ENCODE results near the gene MAP6. TPM values are rescaled to one million over a fixed set of nuclear protein-coding genes. Genes with fewer than 3 reads are reported as not detected.

The MAP6 gene
- total RNA-seq, 2 donors from 2014 or later, result 0.21 to 0.24 TPM

- Mint-ChIP-seq H3K27me3 (peaks cover 7% of the 10 kb centered on the region), H3K36me3 (ENCODE audit: low read depth) (no peaks in the 10 kb centered on the region), H3K4me1 (peaks cover 7% of the 10 kb centered on the region), H3K4me3 (no peak overlapping the region), H3K27ac (no peak overlapping the region), H3K9me3 (no peaks in the 10 kb centered on the region)
- no peak for ATAC-seq (replicated peaks)
Measured at GRCh38 chr11:75598900-75599299, 69.9 kb downstream of the MAP6 start.

- Mint-ChIP-seq H3K9me3 (no peaks in the 10 kb centered on the region), H3K27ac (no peak overlapping the region), H3K4me1 (peaks cover 7% of the 10 kb centered on the region), H3K27me3 (peaks cover 7% of the 10 kb centered on the region), H3K36me3 (ENCODE audit: low read depth) (no peaks in the 10 kb centered on the region), H3K4me3 (no peak overlapping the region)
- no peak for ATAC-seq (replicated peaks)
Measured at GRCh38 chr11:75598264-75598663, 70.6 kb downstream of the MAP6 start.

GRCh38 chr11:75597636-75598035, 71.2 kb downstream of the MAP6 start:
- H3K9me3 Mint-ChIP-seq, result no peaks in the 10 kb centered on the region
- peaks cover 11% of the 10 kb centered on the region for H3K4me1 Mint-ChIP-seq
- no peak overlapping the region for H3K4me3 Mint-ChIP-seq
- H3K36me3 Mint-ChIP-seq (ENCODE audit: low read depth), result no peaks in the 10 kb centered on the region
- no peak for ATAC-seq (replicated peaks)
- H3K27ac Mint-ChIP-seq, result no peak overlapping the region
- H3K27me3 Mint-ChIP-seq, result peaks cover 3% of the 10 kb centered on the region

- no peak for ATAC-seq (replicated peaks)
- H3K27me3 Mint-ChIP-seq, result peaks cover 3% of the 10 kb centered on the region
- H3K4me1 Mint-ChIP-seq, result peaks cover 18% of the 10 kb centered on the region
- H3K36me3 Mint-ChIP-seq (ENCODE audit: low read depth), result no peaks in the 10 kb centered on the region
- H3K27ac Mint-ChIP-seq, result no peak overlapping the region
- H3K9me3 Mint-ChIP-seq, result no peaks in the 10 kb centered on the region
- no peak overlapping the region for H3K4me3 Mint-ChIP-seq
Measured at GRCh38 chr11:75596914-75597313, 71.9 kb downstream of the MAP6 start.

- no peak for ATAC-seq (replicated peaks)
- H3K36me3 Mint-ChIP-seq (ENCODE audit: low read depth), result no peaks in the 10 kb centered on the region
- peak overlapping the region; percentile 6 for H3K27ac Mint-ChIP-seq
- H3K27me3 Mint-ChIP-seq, result peaks cover 3% of the 10 kb centered on the region
- no peaks in the 10 kb centered on the region for H3K9me3 Mint-ChIP-seq
- peaks cover 19% of the 10 kb centered on the region for H3K4me1 Mint-ChIP-seq
- H3K4me3 Mint-ChIP-seq, result no peak overlapping the region
Measured at GRCh38 chr11:75595429-75595828, 73.4 kb downstream of the MAP6 start.

GRCh38 chr11:75594211-75594610, 74.6 kb downstream of the MAP6 start:
- H3K27ac Mint-ChIP-seq, result no peak overlapping the region
- no peaks in the 10 kb centered on the region for H3K36me3 Mint-ChIP-seq (ENCODE audit: low read depth)
- H3K4me1 Mint-ChIP-seq, result peaks cover 19% of the 10 kb centered on the region
- no peak for ATAC-seq (replicated peaks)
- H3K27me3 Mint-ChIP-seq, result peaks cover 3% of the 10 kb centered on the region
- no peaks in the 10 kb centered on the region for H3K9me3 Mint-ChIP-seq
- no peak overlapping the region for H3K4me3 Mint-ChIP-seq

- no peak for ATAC-seq (replicated peaks)
- Mint-ChIP-seq H3K9me3 (no peaks in the 10 kb centered on the region), H3K27ac (no peak overlapping the region), H3K4me3 (no peak overlapping the region), H3K27me3 (peaks cover 3% of the 10 kb centered on the region), H3K36me3 (ENCODE audit: low read depth) (no peaks in the 10 kb centered on the region), H3K4me1 (peaks cover 19% of the 10 kb centered on the region)
Measured at GRCh38 chr11:75593286-75593915, 75.4 kb downstream of the MAP6 start.

- H3K27ac Mint-ChIP-seq, result peak overlapping the region; percentile 1
- H3K4me1 Mint-ChIP-seq, result peaks cover 19% of the 10 kb centered on the region
- no peaks in the 10 kb centered on the region for H3K36me3 Mint-ChIP-seq (ENCODE audit: low read depth)
- no peak for ATAC-seq (replicated peaks)
- H3K27me3 Mint-ChIP-seq, result peaks cover 3% of the 10 kb centered on the region
- H3K4me3 Mint-ChIP-seq, result no peak overlapping the region
- no peaks in the 10 kb centered on the region for H3K9me3 Mint-ChIP-seq
Measured at GRCh38 chr11:75592715-75593114, 76.1 kb downstream of the MAP6 start.

GRCh38 chr11:75591966-75592365, 76.9 kb downstream of the MAP6 start:
- no peak for ATAC-seq (replicated peaks)
- Mint-ChIP-seq H3K27ac (peak overlapping the region; percentile 1), H3K9me3 (no peaks in the 10 kb centered on the region), H3K36me3 (ENCODE audit: low read depth) (no peaks in the 10 kb centered on the region), H3K4me3 (no peak overlapping the region), H3K27me3 (peaks cover 3% of the 10 kb centered on the region), H3K4me1 (peaks cover 19% of the 10 kb centered on the region)

GRCh38 chr11:75591371-75591770, 77.5 kb downstream of the MAP6 start:
- peaks cover 19% of the 10 kb centered on the region for H3K4me1 Mint-ChIP-seq
- H3K4me3 Mint-ChIP-seq, result no peak overlapping the region
- peaks cover 3% of the 10 kb centered on the region for H3K27me3 Mint-ChIP-seq
- no peaks in the 10 kb centered on the region for H3K9me3 Mint-ChIP-seq
- no peak overlapping the region for H3K27ac Mint-ChIP-seq
- no peak for ATAC-seq (replicated peaks)
- H3K36me3 Mint-ChIP-seq (ENCODE audit: low read depth), result no peaks in the 10 kb centered on the region

GRCh38 chr11:75589933-75590332, 78.9 kb downstream of the MAP6 start:
- Mint-ChIP-seq H3K36me3 (ENCODE audit: low read depth) (no peaks in the 10 kb centered on the region), H3K27ac (no peak overlapping the region), H3K4me3 (no peak overlapping the region), H3K4me1 (peaks cover 12% of the 10 kb centered on the region), H3K9me3 (no peaks in the 10 kb centered on the region), H3K27me3 (no peaks in the 10 kb centered on the region)
- no peak for ATAC-seq (replicated peaks)

- no peak for ATAC-seq (replicated peaks)
Measured at GRCh38 chr11:75589051-75589450, 79.8 kb downstream of the MAP6 start.

GRCh38 chr11:75588051-75588481, 80.8 kb downstream of the MAP6 start:
- Mint-ChIP-seq H3K4me1 (peaks cover 12% of the 10 kb centered on the region), H3K36me3 (ENCODE audit: low read depth) (no peaks in the 10 kb centered on the region), H3K4me3 (no peak overlapping the region), H3K27ac (no peak overlapping the region), H3K9me3 (no peaks in the 10 kb centered on the region), H3K27me3 (no peaks in the 10 kb centered on the region)
- no peak for ATAC-seq (replicated peaks)

More at GRCh38 chr11:75589051-75589450, 79.8 kb downstream of the MAP6 start:
- no peaks in the 10 kb centered on the region for H3K36me3 Mint-ChIP-seq (ENCODE audit: low read depth)
- no peak overlapping the region for H3K4me3 Mint-ChIP-seq
- H3K27ac Mint-ChIP-seq, result no peak overlapping the region
- peaks cover 12% of the 10 kb centered on the region for H3K4me1 Mint-ChIP-seq
- no peaks in the 10 kb centered on the region for H3K27me3 Mint-ChIP-seq
- H3K9me3 Mint-ChIP-seq, result no peaks in the 10 kb centered on the region

GRCh38 chr11:75586395-75586794, 82.4 kb downstream of the MAP6 start:
- Mint-ChIP-seq H3K4me3 (no peak overlapping the region), H3K4me1 (peaks cover 6% of the 10 kb centered on the region), H3K36me3 (ENCODE audit: low read depth) (no peaks in the 10 kb centered on the region), H3K9me3 (no peaks in the 10 kb centered on the region), H3K27me3 (no peaks in the 10 kb centered on the region), H3K27ac (no peak overlapping the region)
- no peak for ATAC-seq (replicated peaks)

GRCh38 chr11:75585293-75585670, 83.6 kb downstream of the MAP6 start:
- ATAC-seq (replicated peaks), result no peak
- H3K27me3 Mint-ChIP-seq, result no peaks in the 10 kb centered on the region
- peak overlapping the region; percentile 8 for H3K4me3 Mint-ChIP-seq
- H3K27ac Mint-ChIP-seq, result no peak overlapping the region
- peaks cover 6% of the 10 kb centered on the region for H3K4me1 Mint-ChIP-seq
- H3K36me3 Mint-ChIP-seq (ENCODE audit: low read depth), result no peaks in the 10 kb centered on the region
- H3K9me3 Mint-ChIP-seq, result no peaks in the 10 kb centered on the region
